K562 (cell line): Measurements from ENCODE around the gene ARHGAP15.

ENCODE experiments used
- EP400 ChIP-seq: fragments of 450-650 bp; IDR thresholded peaks from 2 replicates; pipeline ENCODE4 v1.6.1; 2017; ENCODE audit warnings: antibody characterized with exemption, mild to moderate bottlenecking, moderate library complexity
- FOS ChIP-seq: IDR thresholded peaks from 3 replicates; pipeline ENCODE4 v1.6.1; 2011; ENCODE audit not compliant: insufficient read length; ENCODE audit errors: extremely low read depth
- JUND ChIP-seq, 2 experiments: IDR thresholded peaks; 2 replicates in 1 of 2; 3 replicates in 1 of 2; pipeline ENCODE4 v1.6.1; 2011; ENCODE audit warnings: borderline replicate concordance in 2 of 2, low read depth in 2 of 2, low read length in 2 of 2, improper control_type of control experiment in 1 of 2, missing biosample characterization in 1 of 2, missing genetic modification characterization in 1 of 2, missing genetic modification reagents in 1 of 2
- KAT8 ChIP-seq: fragments of 450-650 bp; IDR thresholded peaks from 2 replicates; pipeline ENCODE4 v1.6.1; 2016; ENCODE audit warnings: low read depth, mild to moderate bottlenecking
- MAFG ChIP-seq: fragments of 450-650 bp; conservative IDR thresholded peaks from 2 replicates; pipeline ENCODE4 v1.6.1; 2016; ENCODE audit warnings: missing genetic modification characterization, missing compliant biosample characterization
- NEUROD1 ChIP-seq: fragments of 150-350 bp; IDR thresholded peaks from 2 replicates; pipeline ENCODE4 v1.6.1; 2014; ENCODE audit warnings: borderline replicate concordance, low read length, low read depth; ENCODE audit not compliant: partially characterized antibody
- NRF1 ChIP-seq, 2 experiments: fragments of 450-650 bp; IDR thresholded peaks in 1 of 2; conservative IDR thresholded peaks in 1 of 2; 2 replicates each; pipeline ENCODE4 v1.6.1; 2014; ENCODE audit warnings: mild to moderate bottlenecking in 2 of 2
- ZBTB49 ChIP-seq: sonication (generic); formaldehyde crosslinking; IDR thresholded peaks from 2 replicates; pipeline ENCODE4 v1.8.0; 2022; ENCODE audit warnings: missing genetic modification reagents, mild to moderate bottlenecking, borderline replicate concordance
- ZFX ChIP-seq: sonication (generic); formaldehyde crosslinking; IDR thresholded peaks from 2 replicates; pipeline ENCODE4 v1.8.0; 2022; ENCODE audit warnings: mild to moderate bottlenecking, missing genetic modification reagents, moderate library complexity
- ZNF561 ChIP-seq: fragments of 450-650 bp; formaldehyde crosslinking; conservative IDR thresholded peaks from 2 replicates; pipeline ENCODE4 v1.4.0; 2020; ENCODE audit warnings: mild to moderate bottlenecking, moderate library complexity
- TF ChIP-seq, protein P1 (sequence below): sonication (generic); formaldehyde crosslinking; IDR thresholded peaks from 2 replicates; pipeline ENCODE4 v1.8.1; 2023; ENCODE audit warnings: mild to moderate bottlenecking, missing genetic modification reagents
- TF ChIP-seq, protein P2 (sequence below): sonication (generic); formaldehyde crosslinking; IDR thresholded peaks from 2 replicates; pipeline ENCODE4 v1.9.0; 2022; ENCODE audit warnings: mild to moderate bottlenecking, missing genetic modification reagents
- TF ChIP-seq, protein P3 (sequence below): fragments of 200-600 bp; sonication (generic); IDR thresholded peaks from one replicate; pipeline ENCODE4 v1.6.1; 2012; ENCODE audit warnings: mild to moderate bottlenecking, low read depth, low read length, inconsistent platforms

- TF ChIP-seq, protein P1, sequence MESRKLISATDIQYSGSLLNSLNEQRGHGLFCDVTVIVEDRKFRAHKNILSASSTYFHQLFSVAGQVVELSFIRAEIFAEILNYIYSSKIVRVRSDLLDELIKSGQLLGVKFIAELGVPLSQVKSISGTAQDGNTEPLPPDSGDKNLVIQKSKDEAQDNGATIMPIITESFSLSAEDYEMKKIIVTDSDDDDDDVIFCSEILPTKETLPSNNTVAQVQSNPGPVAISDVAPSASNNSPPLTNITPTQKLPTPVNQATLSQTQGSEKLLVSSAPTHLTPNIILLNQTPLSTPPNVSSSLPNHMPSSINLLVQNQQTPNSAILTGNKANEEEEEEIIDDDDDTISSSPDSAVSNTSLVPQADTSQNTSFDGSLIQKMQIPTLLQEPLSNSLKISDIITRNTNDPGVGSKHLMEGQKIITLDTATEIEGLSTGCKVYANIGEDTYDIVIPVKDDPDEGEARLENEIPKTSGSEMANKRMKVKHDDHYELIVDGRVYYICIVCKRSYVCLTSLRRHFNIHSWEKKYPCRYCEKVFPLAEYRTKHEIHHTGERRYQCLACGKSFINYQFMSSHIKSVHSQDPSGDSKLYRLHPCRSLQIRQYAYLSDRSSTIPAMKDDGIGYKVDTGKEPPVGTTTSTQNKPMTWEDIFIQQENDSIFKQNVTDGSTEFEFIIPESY (CRISPR knock-in tag) = no peak
- TF ChIP-seq, protein P2, sequence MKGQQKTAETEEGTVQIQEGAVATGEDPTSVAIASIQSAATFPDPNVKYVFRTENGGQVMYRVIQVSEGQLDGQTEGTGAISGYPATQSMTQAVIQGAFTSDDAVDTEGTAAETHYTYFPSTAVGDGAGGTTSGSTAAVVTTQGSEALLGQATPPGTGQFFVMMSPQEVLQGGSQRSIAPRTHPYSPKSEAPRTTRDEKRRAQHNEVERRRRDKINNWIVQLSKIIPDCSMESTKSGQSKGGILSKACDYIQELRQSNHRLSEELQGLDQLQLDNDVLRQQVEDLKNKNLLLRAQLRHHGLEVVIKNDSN = no peak
- no peak for TF ChIP-seq FOS
- TF ChIP-seq, protein P3, sequence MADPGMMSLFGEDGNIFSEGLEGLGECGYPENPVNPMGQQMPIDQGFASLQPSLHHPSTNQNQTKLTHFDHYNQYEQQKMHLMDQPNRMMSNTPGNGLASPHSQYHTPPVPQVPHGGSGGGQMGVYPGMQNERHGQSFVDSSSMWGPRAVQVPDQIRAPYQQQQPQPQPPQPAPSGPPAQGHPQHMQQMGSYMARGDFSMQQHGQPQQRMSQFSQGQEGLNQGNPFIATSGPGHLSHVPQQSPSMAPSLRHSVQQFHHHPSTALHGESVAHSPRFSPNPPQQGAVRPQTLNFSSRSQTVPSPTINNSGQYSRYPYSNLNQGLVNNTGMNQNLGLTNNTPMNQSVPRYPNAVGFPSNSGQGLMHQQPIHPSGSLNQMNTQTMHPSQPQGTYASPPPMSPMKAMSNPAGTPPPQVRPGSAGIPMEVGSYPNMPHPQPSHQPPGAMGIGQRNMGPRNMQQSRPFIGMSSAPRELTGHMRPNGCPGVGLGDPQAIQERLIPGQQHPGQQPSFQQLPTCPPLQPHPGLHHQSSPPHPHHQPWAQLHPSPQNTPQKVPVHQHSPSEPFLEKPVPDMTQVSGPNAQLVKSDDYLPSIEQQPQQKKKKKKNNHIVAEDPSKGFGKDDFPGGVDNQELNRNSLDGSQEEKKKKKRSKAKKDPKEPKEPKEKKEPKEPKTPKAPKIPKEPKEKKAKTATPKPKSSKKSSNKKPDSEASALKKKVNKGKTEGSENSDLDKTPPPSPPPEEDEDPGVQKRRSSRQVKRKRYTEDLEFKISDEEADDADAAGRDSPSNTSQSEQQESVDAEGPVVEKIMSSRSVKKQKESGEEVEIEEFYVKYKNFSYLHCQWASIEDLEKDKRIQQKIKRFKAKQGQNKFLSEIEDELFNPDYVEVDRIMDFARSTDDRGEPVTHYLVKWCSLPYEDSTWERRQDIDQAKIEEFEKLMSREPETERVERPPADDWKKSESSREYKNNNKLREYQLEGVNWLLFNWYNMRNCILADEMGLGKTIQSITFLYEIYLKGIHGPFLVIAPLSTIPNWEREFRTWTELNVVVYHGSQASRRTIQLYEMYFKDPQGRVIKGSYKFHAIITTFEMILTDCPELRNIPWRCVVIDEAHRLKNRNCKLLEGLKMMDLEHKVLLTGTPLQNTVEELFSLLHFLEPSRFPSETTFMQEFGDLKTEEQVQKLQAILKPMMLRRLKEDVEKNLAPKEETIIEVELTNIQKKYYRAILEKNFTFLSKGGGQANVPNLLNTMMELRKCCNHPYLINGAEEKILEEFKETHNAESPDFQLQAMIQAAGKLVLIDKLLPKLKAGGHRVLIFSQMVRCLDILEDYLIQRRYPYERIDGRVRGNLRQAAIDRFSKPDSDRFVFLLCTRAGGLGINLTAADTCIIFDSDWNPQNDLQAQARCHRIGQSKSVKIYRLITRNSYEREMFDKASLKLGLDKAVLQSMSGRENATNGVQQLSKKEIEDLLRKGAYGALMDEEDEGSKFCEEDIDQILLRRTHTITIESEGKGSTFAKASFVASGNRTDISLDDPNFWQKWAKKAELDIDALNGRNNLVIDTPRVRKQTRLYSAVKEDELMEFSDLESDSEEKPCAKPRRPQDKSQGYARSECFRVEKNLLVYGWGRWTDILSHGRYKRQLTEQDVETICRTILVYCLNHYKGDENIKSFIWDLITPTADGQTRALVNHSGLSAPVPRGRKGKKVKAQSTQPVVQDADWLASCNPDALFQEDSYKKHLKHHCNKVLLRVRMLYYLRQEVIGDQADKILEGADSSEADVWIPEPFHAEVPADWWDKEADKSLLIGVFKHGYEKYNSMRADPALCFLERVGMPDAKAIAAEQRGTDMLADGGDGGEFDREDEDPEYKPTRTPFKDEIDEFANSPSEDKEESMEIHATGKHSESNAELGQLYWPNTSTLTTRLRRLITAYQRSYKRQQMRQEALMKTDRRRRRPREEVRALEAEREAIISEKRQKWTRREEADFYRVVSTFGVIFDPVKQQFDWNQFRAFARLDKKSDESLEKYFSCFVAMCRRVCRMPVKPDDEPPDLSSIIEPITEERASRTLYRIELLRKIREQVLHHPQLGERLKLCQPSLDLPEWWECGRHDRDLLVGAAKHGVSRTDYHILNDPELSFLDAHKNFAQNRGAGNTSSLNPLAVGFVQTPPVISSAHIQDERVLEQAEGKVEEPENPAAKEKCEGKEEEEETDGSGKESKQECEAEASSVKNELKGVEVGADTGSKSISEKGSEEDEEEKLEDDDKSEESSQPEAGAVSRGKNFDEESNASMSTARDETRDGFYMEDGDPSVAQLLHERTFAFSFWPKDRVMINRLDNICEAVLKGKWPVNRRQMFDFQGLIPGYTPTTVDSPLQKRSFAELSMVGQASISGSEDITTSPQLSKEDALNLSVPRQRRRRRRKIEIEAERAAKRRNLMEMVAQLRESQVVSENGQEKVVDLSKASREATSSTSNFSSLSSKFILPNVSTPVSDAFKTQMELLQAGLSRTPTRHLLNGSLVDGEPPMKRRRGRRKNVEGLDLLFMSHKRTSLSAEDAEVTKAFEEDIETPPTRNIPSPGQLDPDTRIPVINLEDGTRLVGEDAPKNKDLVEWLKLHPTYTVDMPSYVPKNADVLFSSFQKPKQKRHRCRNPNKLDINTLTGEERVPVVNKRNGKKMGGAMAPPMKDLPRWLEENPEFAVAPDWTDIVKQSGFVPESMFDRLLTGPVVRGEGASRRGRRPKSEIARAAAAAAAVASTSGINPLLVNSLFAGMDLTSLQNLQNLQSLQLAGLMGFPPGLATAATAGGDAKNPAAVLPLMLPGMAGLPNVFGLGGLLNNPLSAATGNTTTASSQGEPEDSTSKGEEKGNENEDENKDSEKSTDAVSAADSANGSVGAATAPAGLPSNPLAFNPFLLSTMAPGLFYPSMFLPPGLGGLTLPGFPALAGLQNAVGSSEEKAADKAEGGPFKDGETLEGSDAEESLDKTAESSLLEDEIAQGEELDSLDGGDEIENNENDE = no peak
- no peak for TF ChIP-seq NEUROD1
- no peak for TF ChIP-seq ZNF561 (CRISPR knock-in tag)
- TF ChIP-seq EP400 = no peak
- no peak for TF ChIP-seq JUND (IDR thresholded peaks at IDR 0.05; ENCODE audit: borderline replicate concordance, low read depth, low read length)
- no peak for TF ChIP-seq JUND (tag; IDR thresholded peaks at IDR 0.05; ENCODE audit: borderline replicate concordance, low read depth, low read length)
- no peak for TF ChIP-seq MAFG (tag)
- no peak for TF ChIP-seq KAT8
- TF ChIP-seq ZBTB49 (CRISPR knock-in tag) = no peak
- TF ChIP-seq ZFX (CRISPR knock-in tag) = no peak
- no peak for TF ChIP-seq NRF1 (conservative IDR thresholded peaks at IDR 0.05 in 1 of 2, IDR thresholded peaks at IDR 0.05 in 1 of 2)
Observed at GRCh38 chr2:143255086-143255485, 125.9 kb downstream of the ARHGAP15 start.
